Measurements from ENCODE around the gene ZNRF2. TPM values are rescaled to one million over a fixed set of nuclear protein-coding genes. Genes with fewer than 3 reads are reported as not detected.

The ZNRF2 gene
- total RNA-seq, 4 donors from 2014 or later, result 44.2 to 57.4 (median 48.0) TPM

GRCh38 chr7:30332549-30332948 lies 48.2 kb downstream of the ZNRF2 start:
- WGBS, 2 donors, result 98 to 99% methylated on average over 2 of the region's 2 CpGs

GRCh38 chr7:30335763-30336487 lies 51.5 kb downstream of the ZNRF2 start:
- no peak overlapping the region for H3K4me3 ChIP-seq (replicated peaks in 1 of 3)
- 63 to 68% methylated on average over 4 of the region's 4 CpGs for WGBS, 2 donors
- no peak overlapping the region for H3K27ac ChIP-seq

More at GRCh38 chr7:30332549-30332948, 48.2 kb downstream of the ZNRF2 start:
- Histone ChIP-seq H3K9me3 (no peaks in the 10 kb centered on the region), H3K27me3 (no peaks in the 10 kb centered on the region), H3K36me3 (no peaks in the 10 kb centered on the region), H3K27ac (no peak overlapping the region), H3K4me3 (replicated peaks in 1 of 3) (no peak overlapping the region), H3K4me1 (peaks cover 0 to 6% of the 10 kb centered on the region in 2 donors)
- TF ChIP-seq POLR2A (IDR thresholded peaks at IDR 0.05), result no peak
- no peak for TF ChIP-seq CTCF (IDR thresholded peaks at IDR 0.05)
- intact Hi-C loops (cut with DNase I), result no loop called here
- DNase-seq, result no peak

GRCh38 chr7:30344513-30344912 lies 60.1 kb downstream of the ZNRF2 start:
- H3K27me3 ChIP-seq, result no peaks in the 10 kb centered on the region
- no peak overlapping the region for H3K27ac ChIP-seq
- H3K4me3 ChIP-seq (replicated peaks in 1 of 3), result no peak overlapping the region
- peaks cover 30 to 36% of the 10 kb centered on the region in 2 donors for H3K4me1 ChIP-seq
- no peaks in the 10 kb centered on the region for H3K36me3 ChIP-seq
- TF ChIP-seq CTCF (IDR thresholded peaks at IDR 0.05), result no peak
- TF ChIP-seq POLR2A (IDR thresholded peaks at IDR 0.05), result no peak
- H3K9me3 ChIP-seq, result no peaks in the 10 kb centered on the region
- DNase-seq, result no peak
- 78 to 81% methylated on average over 1 of the region's 1 CpG for WGBS, 2 donors
- intact Hi-C loops (cut with DNase I), result no loop called here

More at GRCh38 chr7:30335763-30336487, 51.5 kb downstream of the ZNRF2 start:
- intact Hi-C loops (cut with DNase I), result no loop called here
- H3K27me3 ChIP-seq, result no peaks in the 10 kb centered on the region
- no peak for DNase-seq
- no peak for TF ChIP-seq POLR2A (IDR thresholded peaks at IDR 0.05)
- TF ChIP-seq CTCF (IDR thresholded peaks at IDR 0.05), result no peak
- peaks cover 6 to 11% of the 10 kb centered on the region in 2 donors for H3K4me1 ChIP-seq
- no peaks in the 10 kb centered on the region for H3K9me3 ChIP-seq
- H3K36me3 ChIP-seq, result no peaks in the 10 kb centered on the region

GRCh38 chr7:30347226-30348082 lies 63.1 kb downstream of the ZNRF2 start:
- H3K4me1 ChIP-seq, result peaks cover 29 to 32% of the 10 kb centered on the region in 2 donors
- no peak for DNase-seq

More at GRCh38 chr7:30347226-30348082, 63.1 kb downstream of the ZNRF2 start:
- Histone ChIP-seq H3K27me3 (no peaks in the 10 kb centered on the region), H3K4me3 (replicated peaks in 1 of 3) (no peak overlapping the region), H3K9me3 (no peaks in the 10 kb centered on the region), H3K27ac (peak overlapping the region in 1 of 3 donors; percentile 30), H3K36me3 (no peaks in the 10 kb centered on the region)
- intact Hi-C loops (cut with DNase I), result no loop called here
- TF ChIP-seq CTCF (IDR thresholded peaks at IDR 0.05), result no peak
- no peak for TF ChIP-seq POLR2A (IDR thresholded peaks at IDR 0.05)
- 96 to 98% methylated on average over 2 of the region's 2 CpGs for WGBS, 2 donors

Measured in thyroid gland (tissue), 4 donors.